Prostate gland (tissue), 2 donors: ENCODE data around the gene GPR161. TPM values are rescaled to one million over a fixed set of nuclear protein-coding genes. Genes with fewer than 3 reads are reported as not detected.

ENCODE experiments used
- DNase-seq: peaks from one replicate; pipeline ENCODE4 v3.0.0-alpha.2; 2019; ENCODE audit warnings: low spot score
- H3K27ac ChIP-seq, 2 donors: fragments of 200-600 bp; sonication (generic); 2 replicates each; pipeline ENCODE4 v1.5.1; 2017 to 2019
- H3K27me3 ChIP-seq: fragments of 200-600 bp; sonication (generic); replicated peaks from 2 replicates; pipeline ENCODE4 v1.5.1; 2019; ENCODE audit not compliant: insufficient read depth
- H3K36me3 ChIP-seq, 2 donors: fragments of 200-600 bp; sonication (generic); 1 replicate in 1 of 2; 2 replicates in 1 of 2; pipeline versions ENCODE4 v1.5.1 to v1.8.1; 2017 to 2019
- H3K4me1 ChIP-seq: fragments of 200-600 bp; sonication (generic); replicated peaks from 2 replicates; pipeline ENCODE4 v1.5.1; 2019
- H3K4me3 ChIP-seq, 2 donors: fragments of 200-600 bp; sonication (generic); 2 replicates each; pipeline ENCODE4 v1.5.1; 2017 to 2019
- H3K9me3 ChIP-seq: fragments of 200-600 bp; sonication (generic); 2 replicates; pipeline ENCODE4 v1.5.1; 2017
- CTCF ChIP-seq, 4 experiments: fragments of 200-600 bp in 2 of 4; fragments of 450-650 bp in 2 of 4; sonication (generic) in 2 of 4; IDR thresholded peaks; 1 replicate in 3 of 4; 2 replicates in 1 of 4; pipeline ENCODE4 v1.5.1; 2016 to 2019; ENCODE audit warnings: antibody characterized with exemption in 4 of 4, mild to moderate bottlenecking in 2 of 4, moderate library complexity in 2 of 4
- POLR2A ChIP-seq: fragments of 450-650 bp; IDR thresholded peaks from one replicate; pipeline ENCODE4 v1.6.1; 2016; ENCODE audit warnings: antibody characterized with exemption, mild to moderate bottlenecking
- POLR2AphosphoS5 ChIP-seq: sonication (generic); formaldehyde crosslinking; IDR thresholded peaks from one replicate; pipeline ENCODE4 v1.6.1; 2017; ENCODE audit warnings: antibody characterized with exemption
- WGBS: methylation state at CpG from one replicate; pipeline ENCODE4 v1.1.5; 2018; 5-methylcytosine and 5-hydroxymethylcytosine counted together
- intact Hi-C: fragments of 100-400 bp; cut with DNase I; formaldehyde crosslinking; loops from one replicate; pipeline ENCODE4 v1.14.2; 2022
- total RNA-seq, 2 donors: library from RNA; depleted of rRNA; stranded (reverse); fragments of >200 nt; gene quantifications; one replicate each; pipeline ENCODE4 v1.1.0, GENCODE V29; 2016

Gene GPR161
- total RNA-seq, 2 donors from 2014 or later, result 4.5 to 23.3 TPM

- intact Hi-C loops, result no loop called here
- Histone ChIP-seq H3K27me3 (no peaks in the 10 kb centered on the region), H3K36me3 (no peaks in the 10 kb centered on the region), H3K9me3 (no peaks in the 10 kb centered on the region), H3K4me1 (no peaks in the 10 kb centered on the region), H3K4me3 (no peak overlapping the region), H3K27ac (no peak overlapping the region)
- TF ChIP-seq POLR2A, result no peak
- TF ChIP-seq POLR2AphosphoS5, result no peak
- no peak for TF ChIP-seq CTCF (IDR thresholded peaks at IDR 0.05)
- no peak for DNase-seq
- WGBS, result 86% methylated on average over 3 of the region's 3 CpGs
Observed at GRCh38 chr1:168054117-168054516, 82.6 kb downstream of the GPR161 start.

- TF ChIP-seq POLR2A (no peak), CTCF (IDR thresholded peaks at IDR 0.05) (no peak), POLR2AphosphoS5 (no peak)
- WGBS, result 87% methylated on average over 2 of the region's 2 CpGs
Observed at GRCh38 chr1:168053681-168054080, 83.0 kb downstream of the GPR161 start.

GRCh38 chr1:168050880-168051279 lies 85.8 kb downstream of the GPR161 start:
- 67% methylated on average over 1 of the region's 1 CpG for WGBS
- Histone ChIP-seq H3K27me3 (no peaks in the 10 kb centered on the region), H3K36me3 (no peaks in the 10 kb centered on the region), H3K4me1 (no peaks in the 10 kb centered on the region), H3K9me3 (no peaks in the 10 kb centered on the region), H3K4me3 (no peak overlapping the region), H3K27ac (no peak overlapping the region)
- intact Hi-C loops, result no loop called here
- TF ChIP-seq POLR2AphosphoS5 (no peak), POLR2A (no peak), CTCF (IDR thresholded peaks at IDR 0.05) (no peak)
- no peak for DNase-seq

More at GRCh38 chr1:168053681-168054080, 83.0 kb downstream of the GPR161 start:
- Histone ChIP-seq H3K27me3 (no peaks in the 10 kb centered on the region), H3K4me3 (no peak overlapping the region), H3K4me1 (no peaks in the 10 kb centered on the region), H3K9me3 (no peaks in the 10 kb centered on the region), H3K36me3 (no peaks in the 10 kb centered on the region), H3K27ac (no peak overlapping the region)
- DNase-seq, result no peak
- intact Hi-C loops, result no loop called here

GRCh38 chr1:168050307-168050706 lies 86.4 kb downstream of the GPR161 start:
- Histone ChIP-seq H3K27me3 (no peaks in the 10 kb centered on the region), H3K9me3 (no peaks in the 10 kb centered on the region), H3K36me3 (no peaks in the 10 kb centered on the region), H3K4me3 (no peak overlapping the region), H3K4me1 (no peaks in the 10 kb centered on the region), H3K27ac (no peak overlapping the region)
- no peak for DNase-seq
- WGBS, result 57% methylated on average over 1 of the region's 1 CpG
- intact Hi-C loops, result no loop called here
- TF ChIP-seq CTCF (IDR thresholded peaks at IDR 0.05), result no peak
- no peak for TF ChIP-seq POLR2AphosphoS5
- TF ChIP-seq POLR2A, result no peak

- no peak overlapping the region for H3K4me3 ChIP-seq
- H3K27ac ChIP-seq, result no peak overlapping the region
- DNase-seq, result no peak
- H3K4me1 ChIP-seq, result no peaks in the 10 kb centered on the region
- intact Hi-C loops, result no loop called here
- H3K36me3 ChIP-seq, result no peaks in the 10 kb centered on the region
- 91% methylated on average over 1 of the region's 1 CpG for WGBS
- no peaks in the 10 kb centered on the region for H3K27me3 ChIP-seq
- no peak for TF ChIP-seq POLR2A
- no peak for TF ChIP-seq POLR2AphosphoS5
- no peaks in the 10 kb centered on the region for H3K9me3 ChIP-seq
Observed at GRCh38 chr1:168045311-168045710, 91.4 kb downstream of the GPR161 start.
